GM12891 (cell line): ENCODE results near the gene PPP1R8.

Experiments
- DNase-seq: peaks from one replicate; pipeline ENCODE4 v3.0.0; 2011; ENCODE audit warnings: low spot score; ENCODE audit not compliant: insufficient read length
- FAIRE-seq: peaks from 2 replicates; lab custom pipeline; 2011; peaks lifted over from hg19 to GRCh38; lab: Jason Lieb, UNC
- PAX5 ChIP-seq: IDR thresholded peaks from 2 replicates; pipeline ENCODE4 v1.6.1; 2011; ENCODE audit warnings: low read length, moderate library complexity, mild to moderate bottlenecking; ENCODE audit not compliant: insufficient read depth, severe bottlenecking
- POLR2A ChIP-seq: IDR thresholded peaks from 2 replicates; pipeline ENCODE4 v1.6.1; 2011; ENCODE audit warnings: low read depth, low read length, control low read depth
- POLR2AphosphoS5 ChIP-seq: IDR thresholded peaks from 2 replicates; pipeline ENCODE4 v1.6.1; 2011; ENCODE audit warnings: low read depth, low read length, control low read depth
- POU2F2 ChIP-seq: IDR thresholded peaks from 2 replicates; pipeline ENCODE4 v1.6.1; 2011; ENCODE audit warnings: low read depth, mild to moderate bottlenecking, control low read depth, low read length, moderate library complexity
- SPI1 ChIP-seq: IDR thresholded peaks from 2 replicates; pipeline ENCODE4 v1.6.1; 2011; ENCODE audit warnings: low read depth, low read length, control low read depth
- TAF1 ChIP-seq: IDR thresholded peaks from 2 replicates; pipeline ENCODE4 v1.6.1; 2011; ENCODE audit warnings: low read depth, low read length, control low read depth

Gene PPP1R8

DNA sequence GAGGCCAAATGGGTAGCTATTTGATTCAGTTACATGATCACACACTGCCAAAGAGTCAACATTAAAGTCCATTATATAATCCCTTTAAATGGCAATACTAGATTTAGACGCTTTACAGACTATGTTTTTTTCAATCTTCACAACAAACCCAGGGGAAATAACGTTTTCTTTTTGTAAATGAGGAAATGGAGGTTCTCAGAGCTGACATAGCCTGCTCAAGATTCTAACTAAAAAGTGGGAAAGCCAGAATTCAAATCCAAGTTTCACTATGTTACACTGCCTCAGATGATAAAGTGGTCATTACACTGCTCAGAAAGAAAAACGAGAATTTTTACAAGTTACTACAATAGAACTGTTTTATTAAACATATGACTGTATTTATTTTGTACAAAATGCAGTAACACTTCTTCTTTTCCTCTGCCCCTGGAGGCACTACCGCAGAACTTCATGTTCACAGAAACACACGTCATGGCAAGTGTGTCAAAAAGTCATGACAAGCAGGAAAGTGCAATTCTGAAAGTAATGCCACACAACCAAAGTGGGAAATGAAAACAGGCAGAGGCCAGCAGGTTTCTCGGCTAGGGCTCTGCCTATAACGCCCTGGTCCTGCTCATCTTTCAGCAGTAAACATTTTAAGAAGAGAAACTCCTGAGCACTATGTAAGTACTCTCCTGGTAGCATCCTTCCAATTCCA is 60.8 kb downstream of the PPP1R8 start:
- FAIRE-seq (peak; percentile 96), DNase-seq (no peak)

DNA sequence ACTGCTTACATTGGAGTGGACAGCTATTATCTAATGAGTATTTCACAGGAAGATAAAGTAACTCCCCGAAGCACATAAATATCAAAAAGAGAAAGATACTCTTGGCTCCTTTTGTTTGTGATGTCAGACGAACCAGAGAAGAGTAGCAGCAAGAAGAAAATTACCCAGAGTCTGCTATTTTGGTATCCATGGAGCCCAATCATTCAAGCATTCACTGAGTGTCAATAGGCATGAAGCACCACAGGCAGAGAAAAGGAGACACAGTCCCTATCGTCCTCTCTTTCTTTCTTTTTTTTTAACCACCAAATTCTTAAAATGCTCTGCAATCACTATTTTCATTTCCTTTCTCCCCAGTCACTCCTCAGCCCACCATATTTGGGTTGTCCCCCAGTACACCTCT is 63.9 kb downstream of the PPP1R8 start:
- FAIRE-seq = no peak

More for the DNA sequence above, 60.8 kb downstream of the PPP1R8 start:
- peak; percentile 64 for TF ChIP-seq SPI1
- TF ChIP-seq TAF1 = no peak
- no peak for TF ChIP-seq POLR2AphosphoS5

More for the DNA sequence above, 63.9 kb downstream of the PPP1R8 start:
- DNase-seq = no peak
- TF ChIP-seq POU2F2 (no peak), PAX5 (no peak), POLR2A (no peak), TAF1 (no peak), SPI1 (no peak), POLR2AphosphoS5 (no peak)
